SK-N-SH treated with all-trans-retinoic acid at 6 μM for 48 hours (cell line): ENCODE data around the gene UBE2I.

Experiments
- GLIS3 ChIP-seq: fragments of 250-450 bp; sonication (Bioruptor Pico); IDR thresholded peaks from 2 replicates; pipeline ENCODE4 v1.5.0; 2020; ENCODE audit warnings: mild to moderate bottlenecking, moderate library complexity
- ISL1 ChIP-seq: fragments of 250-450 bp; sonication (Bioruptor Pico); IDR thresholded peaks from 2 replicates; pipeline ENCODE4 v2.1.2; 2022; ENCODE audit warnings: mild to moderate bottlenecking, moderate library complexity
- TSHZ2 ChIP-seq: fragments of 250-450 bp; sonication (Bioruptor Pico); IDR thresholded peaks from 2 replicates; pipeline ENCODE4 v1.5.0; 2020; ENCODE audit warnings: mild to moderate bottlenecking, moderate library complexity
- ZFP3 ChIP-seq: fragments of 250-450 bp; sonication (Bioruptor Pico); IDR thresholded peaks from 2 replicates; pipeline ENCODE4 v1.5.0; 2020; ENCODE audit warnings: mild to moderate bottlenecking, moderate library complexity
- ZNF8 ChIP-seq: fragments of 450-650 bp; formaldehyde crosslinking; IDR thresholded peaks from 2 replicates; pipeline ENCODE4 v1.5.0; 2020; ENCODE audit warnings: mild to moderate bottlenecking, moderate library complexity

DNA sequence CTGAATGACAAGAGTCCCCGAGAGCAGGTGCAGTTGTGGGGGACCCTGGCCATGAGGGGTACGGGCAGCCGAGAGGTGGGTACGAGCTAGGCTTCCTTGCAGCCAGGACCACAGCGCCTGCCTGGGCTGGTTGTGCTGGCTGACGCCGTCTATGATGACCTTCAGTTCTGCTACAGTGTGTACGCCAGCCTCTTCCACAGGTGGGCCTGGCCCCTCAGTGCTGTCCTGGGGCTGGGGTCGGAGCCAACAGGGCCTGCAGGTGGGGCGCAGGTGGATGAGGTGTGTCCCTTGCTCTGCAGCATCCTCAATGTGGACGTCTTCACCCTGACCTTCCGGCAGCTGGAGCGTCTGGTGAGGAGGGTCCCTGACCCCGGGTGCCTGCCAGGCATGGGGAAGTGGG, 35.1 kb downstream of the UBE2I start:
- TF ChIP-seq ZNF8 (CRISPR knock-in tag) (no peak), ZFP3 (CRISPR knock-in tag) (no peak), TSHZ2 (CRISPR knock-in tag) (no peak), GLIS3 (CRISPR knock-in tag) (no peak), ISL1 (CRISPR knock-in tag) (no peak)
